HG02759 (cell line): ENCODE measurements around the gene KRT78.
"Not testable (repeated sequence)": the region's sequence is repeated elsewhere in the genome, so short reads cannot be mapped to it uniquely, and the experiment has no call there.

Experiments
- ATAC-seq: cut with Tn5 transposase; IDR thresholded peaks from one replicate; pipeline ENCODE4 v1.9.1; 2021; ENCODE audit warnings: mild to moderate bottlenecking, moderate library complexity; ENCODE audit not compliant: unreplicated experiment

The KRT78 gene, protein sequence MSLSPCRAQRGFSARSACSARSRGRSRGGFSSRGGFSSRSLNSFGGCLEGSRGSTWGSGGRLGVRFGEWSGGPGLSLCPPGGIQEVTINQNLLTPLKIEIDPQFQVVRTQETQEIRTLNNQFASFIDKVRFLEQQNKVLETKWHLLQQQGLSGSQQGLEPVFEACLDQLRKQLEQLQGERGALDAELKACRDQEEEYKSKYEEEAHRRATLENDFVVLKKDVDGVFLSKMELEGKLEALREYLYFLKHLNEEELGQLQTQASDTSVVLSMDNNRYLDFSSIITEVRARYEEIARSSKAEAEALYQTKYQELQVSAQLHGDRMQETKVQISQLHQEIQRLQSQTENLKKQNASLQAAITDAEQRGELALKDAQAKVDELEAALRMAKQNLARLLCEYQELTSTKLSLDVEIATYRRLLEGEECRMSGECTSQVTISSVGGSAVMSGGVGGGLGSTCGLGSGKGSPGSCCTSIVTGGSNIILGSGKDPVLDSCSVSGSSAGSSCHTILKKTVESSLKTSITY

DNA sequence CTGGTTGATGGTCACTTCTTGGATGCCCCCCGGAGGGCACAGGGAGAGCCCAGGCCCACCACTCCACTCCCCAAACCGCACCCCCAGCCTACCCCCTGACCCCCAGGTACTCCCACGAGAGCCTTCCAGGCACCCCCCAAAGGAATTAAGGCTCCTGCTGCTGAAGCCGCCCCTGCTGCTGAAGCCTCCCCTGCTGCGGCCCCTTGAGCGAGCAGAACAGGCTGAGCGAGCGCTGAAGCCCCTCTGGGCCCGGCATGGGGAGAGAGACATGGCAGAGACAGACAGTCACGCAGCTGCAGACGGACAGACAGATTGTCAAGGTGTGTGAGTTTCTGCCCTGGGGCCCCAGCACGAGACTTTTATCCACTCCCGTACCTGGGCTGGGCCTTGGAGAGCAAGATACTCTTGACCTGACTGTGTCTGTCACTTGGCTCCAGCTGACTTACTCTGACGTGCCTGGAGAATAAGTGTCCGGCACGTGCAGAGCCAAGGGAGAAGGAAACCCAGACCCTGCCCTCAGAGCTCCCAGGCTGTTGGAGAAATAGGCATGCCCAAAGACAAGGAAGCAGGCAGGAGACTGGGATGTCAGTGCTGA, at the start of gene KRT78:
TSS of gene KRT78 (minus strand) at position 334 of the 595 bp plus-strand sequence. CDS start at position 270, 64 bp downstream.
- ATAC-seq: no peak

DNA sequence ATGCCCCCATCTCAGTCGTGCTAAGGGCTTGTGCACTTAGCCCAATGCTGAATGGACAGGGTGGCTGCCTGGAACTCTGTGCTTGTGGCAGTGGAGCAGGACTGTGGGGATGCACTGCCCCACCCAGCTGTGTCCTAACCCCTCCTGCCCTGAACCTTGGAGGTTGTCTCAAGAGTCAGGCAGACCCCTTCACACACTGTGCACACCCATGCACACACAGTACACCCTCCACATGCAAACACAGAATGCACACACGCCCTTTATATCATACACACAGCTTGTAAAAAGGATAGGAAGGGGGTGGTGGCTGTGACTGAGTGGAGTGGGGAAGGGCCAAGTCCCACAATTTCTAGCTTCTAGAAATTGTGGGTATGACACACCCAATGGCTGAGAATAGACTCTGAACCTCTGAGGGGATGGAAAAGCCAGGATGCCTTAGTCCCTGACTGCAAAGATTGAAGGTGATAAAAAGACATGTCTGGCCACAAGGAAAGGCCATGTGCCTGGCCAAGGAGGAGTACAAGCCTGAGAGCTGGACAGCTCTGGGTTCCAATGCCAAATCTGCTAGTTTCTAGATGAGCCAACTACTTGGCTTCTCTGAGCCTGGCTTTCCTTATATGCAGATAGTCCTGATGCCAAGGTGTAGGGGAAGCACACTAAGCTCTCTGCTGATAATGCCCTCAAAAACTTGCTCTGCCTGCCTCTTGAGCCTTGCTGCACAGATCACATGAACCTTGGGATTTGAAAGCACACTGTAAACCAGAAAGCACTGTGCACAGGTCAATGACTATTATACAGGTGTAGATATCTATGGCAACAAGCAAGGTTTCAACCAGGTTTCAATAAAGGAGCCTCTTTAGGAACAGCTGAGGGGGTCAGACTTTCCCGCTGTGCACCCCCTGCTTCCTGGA, 47.7 kb upstream of the KRT78 start:
- ATAC-seq: no peak

DNA sequence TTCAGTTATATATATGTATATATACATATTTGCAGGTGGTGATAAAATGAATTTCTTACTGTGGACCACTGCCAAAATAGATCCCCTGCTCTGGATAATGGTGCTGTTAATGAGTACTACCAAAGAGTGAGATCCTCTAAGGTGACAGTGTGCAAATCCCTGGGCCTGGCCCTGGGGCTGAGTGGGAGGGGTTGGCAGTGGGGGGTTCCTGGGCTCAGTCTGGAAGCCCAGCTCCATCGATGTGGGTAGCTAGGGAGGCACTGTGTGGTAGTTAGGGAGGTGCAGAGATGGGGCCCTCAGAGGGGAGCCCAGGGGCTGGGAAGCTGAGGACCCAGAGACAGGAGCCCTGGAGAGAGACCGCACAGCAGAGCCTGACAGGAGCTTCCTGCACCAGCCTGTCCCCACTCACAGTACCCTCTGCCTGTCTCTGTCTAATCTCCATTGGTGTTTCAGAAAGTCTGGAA, 47.0 kb upstream of the KRT78 start:
- ATAC-seq: no peak

DNA sequence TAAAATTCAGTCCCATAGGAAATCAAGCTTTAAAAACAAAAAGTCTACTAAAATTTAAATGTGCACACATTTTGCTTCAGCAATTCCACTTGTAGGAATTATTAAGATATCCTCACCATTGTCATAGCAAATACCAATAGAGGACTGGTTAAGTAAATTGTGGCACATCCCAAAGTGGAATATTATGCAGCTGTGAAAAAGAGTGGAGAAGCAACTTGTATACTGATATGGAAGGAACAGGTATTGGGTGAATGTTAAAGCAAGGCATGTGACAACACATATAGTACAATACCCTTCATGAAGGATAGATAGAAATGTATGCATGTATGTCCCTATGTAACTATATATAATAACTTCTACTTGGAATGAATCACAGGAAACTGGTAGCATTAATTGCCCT, 44.2 kb upstream of the KRT78 start:
- ATAC-seq: no peak

DNA sequence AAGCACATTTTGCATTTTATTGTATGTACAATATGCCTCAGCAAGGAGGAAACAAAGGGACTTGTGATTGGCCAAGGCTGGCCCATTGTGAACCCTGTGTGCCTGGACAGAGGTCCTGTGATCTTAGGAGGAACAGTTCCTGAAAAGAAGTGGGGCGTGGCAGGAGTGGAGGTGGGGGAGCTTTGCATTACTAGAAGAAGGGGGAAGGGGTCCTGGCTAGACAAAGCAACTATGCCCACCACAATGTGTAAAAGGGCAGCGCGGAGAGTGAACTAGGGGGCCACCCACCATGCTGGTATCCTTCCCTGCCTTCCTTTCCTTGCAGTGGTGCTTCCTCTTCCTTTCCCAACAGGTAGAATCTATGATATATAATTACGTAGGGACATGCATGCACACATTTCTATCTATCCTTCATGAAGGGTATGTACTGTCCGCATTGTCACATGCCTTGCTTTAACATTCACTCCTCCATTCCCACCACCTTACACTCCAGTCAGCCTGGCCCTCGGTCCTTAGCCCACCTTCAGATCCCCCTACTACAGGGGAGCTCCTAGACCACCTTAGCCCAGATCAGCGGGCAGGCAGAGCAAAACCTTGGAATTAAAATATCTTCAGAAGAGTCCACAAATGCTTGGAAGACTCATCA, 43.5 kb upstream of the KRT78 start:
- no peak for ATAC-seq

DNA sequence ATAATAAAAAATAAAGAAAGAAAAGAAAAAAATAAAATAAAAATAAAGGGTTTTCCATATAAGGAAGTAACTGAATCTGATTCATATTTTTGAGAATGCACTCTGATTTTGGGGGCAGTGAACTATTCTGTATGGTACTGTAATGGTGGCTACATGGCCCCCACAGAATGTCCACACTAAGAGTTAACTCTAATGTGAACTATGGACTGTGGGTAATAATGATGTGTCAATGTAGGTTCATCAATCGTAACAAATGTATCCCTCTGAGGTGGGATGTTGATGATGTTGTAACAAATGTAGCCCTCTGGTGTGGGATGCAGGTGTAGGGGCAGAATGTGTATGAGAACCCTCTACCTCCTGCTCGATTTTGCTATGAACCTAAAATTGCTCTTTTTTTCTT, 42.2 kb upstream of the KRT78 start:
- ATAC-seq: no peak

DNA sequence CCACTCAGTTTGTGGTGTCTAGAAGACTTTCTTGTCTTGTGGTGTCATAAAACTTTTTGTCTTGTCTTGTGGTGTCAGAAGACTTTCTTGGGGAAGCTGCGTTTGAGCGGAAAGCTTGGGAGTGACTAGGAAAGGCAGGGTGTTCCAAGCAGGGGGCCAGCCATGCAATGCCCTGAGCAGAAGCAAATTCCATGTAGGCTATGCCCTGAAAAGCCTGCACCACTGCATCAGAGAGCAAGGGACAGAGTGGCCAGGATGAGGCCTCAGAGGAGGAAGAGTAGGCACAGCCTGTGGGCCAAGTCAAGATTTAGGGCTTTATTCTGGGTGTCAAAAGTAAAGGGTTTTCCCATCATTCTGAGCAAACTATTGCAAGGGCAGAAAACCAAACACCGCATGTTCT, 41.6 kb upstream of the KRT78 start:
- no peak for ATAC-seq

DNA sequence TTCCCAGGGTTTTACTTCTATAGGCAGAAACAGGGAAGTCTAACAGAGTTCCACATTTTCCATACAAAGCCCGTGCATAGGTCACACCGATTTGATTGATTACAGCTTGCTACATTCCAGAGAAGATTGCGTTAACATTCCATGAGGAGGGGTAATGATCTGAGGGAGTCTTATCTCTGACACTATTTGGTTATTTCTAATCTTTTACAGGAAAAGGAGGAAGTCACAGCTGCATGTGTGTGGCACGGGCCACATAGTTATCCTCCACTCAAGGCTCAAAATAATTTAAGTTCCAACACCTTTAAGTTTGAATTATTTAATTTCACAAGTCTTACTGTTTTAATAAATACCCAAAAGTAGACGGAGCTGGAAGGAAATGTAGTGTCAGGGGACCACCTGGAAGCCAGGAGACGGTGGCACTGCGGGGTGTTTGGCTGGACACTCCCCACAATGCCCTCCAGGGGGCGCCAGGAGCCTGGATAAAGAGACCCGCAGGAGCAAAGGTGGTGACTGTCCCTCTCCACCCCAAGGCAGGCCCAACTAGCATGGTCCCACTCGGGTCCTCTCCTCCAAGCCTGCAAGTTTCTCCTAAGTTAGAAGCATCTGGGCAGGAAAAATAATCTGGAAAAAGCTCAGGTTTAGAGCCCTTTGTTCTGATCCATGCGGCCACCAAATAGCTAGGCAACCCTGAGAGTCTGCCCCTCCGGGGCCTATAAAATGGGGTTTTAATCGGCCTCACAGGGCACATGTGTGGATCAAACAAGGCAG, 35.9 kb upstream of the KRT78 start:
- no peak for ATAC-seq

DNA sequence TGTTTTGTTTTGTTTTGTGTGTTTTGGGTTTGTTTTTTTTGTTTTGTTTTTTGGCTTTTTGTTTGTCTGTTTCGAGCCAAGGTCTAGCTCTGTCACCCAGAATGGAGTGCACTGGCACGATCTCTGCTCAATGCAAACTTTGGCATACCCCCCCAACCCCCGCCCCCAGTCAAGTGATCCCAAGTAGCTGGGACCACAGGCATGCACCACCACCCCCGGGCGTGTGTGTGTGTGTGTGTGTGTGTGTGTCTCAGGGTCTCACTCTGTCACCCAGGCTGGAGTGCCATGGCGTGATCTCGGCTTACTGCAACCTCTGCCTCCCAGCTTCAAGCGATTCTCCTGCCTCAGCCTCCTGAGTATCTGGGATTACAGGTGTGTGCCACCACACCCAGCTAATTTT, 31.7 kb upstream of the KRT78 start:
- ATAC-seq: not testable (repeated sequence)

DNA sequence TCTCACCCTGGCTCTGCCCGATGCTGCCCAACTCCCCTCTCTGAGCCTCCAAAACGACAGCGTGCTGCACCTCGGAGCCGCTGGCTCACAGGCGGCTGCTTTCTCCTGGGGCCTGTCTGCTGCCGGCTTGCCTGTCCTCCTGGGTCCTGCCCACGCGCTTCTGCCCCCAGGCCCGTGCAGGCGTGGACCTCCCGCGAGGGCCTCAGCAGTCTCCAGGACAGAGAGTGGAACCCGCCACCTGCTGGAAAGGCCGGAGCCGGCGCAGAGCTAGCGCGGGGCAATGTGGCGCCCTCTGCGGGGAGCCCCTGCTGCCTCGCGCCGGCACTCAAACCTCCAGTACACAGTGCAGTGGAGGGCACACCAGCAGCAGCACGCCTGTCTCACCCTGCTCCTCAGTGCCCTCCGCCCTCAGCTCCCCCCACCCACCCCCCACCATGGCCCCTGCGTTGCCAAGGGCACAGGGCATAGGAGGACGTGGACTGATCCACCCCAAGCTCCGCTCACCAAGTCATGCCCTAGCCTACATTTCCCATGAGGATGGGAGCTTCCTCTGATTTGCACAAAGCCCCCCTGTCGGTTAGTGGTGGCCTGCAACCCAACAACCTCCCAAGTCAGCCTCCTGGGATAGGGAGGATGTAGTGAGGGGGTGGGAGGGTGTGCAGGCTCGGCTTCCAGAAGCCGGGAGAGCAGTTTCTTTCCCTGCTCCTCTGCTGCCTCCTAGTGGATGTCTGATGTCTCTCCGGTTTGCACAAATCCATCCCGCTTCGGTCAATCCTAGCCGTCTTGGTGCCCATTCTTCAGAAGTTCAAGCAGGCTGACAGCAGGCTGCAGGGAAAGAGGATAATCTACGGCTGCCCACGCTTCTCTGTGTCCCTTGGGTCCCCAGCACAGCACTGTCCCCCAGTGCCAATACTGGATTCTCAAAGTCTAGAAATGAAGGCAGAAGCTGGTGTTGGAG, 30.9 kb upstream of the KRT78 start:
- peak; percentile 71 for ATAC-seq

DNA sequence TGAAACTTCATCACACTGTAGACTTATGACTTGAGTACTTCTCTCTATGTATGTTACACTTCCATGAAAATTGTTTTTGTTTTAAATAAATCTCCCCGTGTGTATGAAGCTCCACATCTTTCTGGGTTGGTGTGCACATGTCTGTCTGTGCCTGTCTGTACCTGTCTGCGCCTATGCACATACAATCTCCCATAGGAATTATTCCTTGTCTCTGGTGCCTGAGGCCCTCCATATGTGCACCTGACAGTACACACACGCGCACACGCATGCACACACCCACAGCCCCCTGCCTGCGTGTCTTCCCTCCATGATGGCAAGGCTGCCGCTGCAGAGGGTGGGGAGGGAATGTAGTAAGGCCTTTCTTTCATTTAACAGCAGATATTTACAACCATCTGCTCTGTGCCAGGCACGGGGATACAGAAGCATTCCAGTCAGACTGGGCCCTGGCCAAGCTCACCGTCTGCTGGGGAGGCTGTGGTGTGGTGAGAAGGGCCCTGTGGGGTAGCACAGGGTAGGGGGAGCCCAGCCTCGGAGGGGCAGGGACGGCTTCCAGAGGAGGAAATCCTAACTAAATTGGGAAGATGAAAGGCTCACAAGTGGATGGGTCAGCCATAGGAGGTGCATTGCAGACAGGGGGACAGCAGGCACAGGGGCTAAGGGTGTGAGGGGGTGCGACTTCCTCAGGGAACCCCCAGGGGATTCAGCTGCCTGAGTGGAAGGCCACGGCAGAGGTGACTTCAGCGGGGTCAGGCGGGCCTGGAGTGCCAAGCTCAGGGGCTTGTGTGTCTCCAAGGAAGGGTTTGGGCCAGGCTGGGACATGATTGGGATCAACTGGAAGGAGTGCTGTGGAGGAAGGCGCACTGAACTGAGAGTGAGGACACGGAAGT, 30.0 kb upstream of the KRT78 start:
- no peak for ATAC-seq

DNA sequence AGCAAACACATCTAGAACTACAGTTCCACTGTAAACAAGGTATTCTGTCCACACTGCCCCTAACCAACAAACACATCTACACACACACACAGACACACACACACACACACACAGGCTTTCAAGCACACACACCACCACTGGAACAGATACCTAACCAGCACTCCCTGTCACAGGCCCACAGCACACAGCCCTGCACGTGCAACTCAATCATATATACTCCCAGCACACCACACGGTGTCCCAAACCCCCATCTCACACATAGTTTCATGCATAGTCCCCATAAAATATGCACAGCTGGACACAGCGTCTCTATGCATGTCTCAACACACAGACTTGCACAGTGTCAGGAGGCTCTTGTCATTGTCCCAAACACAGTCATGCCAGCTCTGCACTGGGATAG, 28.4 kb upstream of the KRT78 start:
- ATAC-seq: no peak

DNA sequence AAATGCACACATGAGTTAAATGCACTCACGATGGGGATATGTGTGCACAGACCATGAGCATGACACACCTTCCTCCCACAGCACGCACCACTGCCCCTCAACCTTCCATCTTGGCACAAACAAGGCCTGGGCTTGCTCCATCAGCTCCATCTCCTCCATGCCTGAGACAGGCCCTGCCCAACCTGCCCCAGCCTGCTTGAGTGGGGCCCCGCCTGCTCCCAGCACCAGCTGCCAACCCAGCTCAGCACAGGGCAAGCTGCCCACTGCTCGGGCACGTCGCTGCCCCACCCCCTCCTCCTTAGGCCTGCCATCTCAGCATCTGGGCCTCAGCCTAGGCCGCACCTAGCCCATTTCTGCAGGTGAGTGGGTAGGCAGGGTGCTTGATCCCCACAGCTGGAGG, 27.6 kb upstream of the KRT78 start:
- ATAC-seq: no peak

DNA sequence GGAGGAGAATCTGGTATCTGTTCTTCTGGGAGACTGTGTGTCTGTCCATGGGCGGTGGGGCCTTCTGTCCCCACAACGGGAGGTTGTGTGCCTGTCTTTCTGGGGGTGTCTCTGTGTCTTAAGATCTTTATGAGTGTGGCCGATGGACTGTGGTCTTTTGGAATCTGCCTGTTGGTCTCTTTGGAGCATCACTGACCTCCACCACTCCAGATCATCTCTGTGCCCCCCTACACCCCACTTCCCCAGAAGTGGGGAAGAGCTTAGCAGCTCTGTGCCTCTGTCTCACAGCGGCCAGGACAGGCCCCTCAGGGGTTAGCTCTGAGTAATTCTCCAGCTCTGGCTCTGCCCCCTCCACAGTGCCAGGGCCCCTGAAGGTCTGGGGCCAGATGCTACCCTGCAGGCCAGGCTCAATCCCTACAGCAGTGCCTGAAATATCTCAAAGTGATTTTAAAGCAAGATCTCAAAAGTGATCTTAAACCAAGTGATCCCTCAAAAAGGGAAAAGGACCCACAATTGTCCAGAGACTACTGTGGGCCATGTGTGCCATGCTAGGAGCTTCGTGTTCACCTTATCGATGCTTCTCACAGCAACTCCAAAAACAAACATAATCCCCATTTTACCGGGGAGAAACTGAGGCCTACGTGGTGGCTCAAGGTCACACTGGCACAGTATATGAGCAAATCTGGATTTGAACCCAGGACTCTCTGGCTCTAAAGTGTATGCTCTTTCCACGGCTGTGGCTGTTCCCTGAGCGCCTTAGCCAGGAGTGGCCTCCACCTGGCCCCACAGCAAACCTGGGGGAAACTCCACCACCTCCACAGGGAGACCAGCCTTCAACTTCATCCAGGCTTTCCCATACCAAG, 26.0 kb upstream of the KRT78 start:
- no peak for ATAC-seq

DNA sequence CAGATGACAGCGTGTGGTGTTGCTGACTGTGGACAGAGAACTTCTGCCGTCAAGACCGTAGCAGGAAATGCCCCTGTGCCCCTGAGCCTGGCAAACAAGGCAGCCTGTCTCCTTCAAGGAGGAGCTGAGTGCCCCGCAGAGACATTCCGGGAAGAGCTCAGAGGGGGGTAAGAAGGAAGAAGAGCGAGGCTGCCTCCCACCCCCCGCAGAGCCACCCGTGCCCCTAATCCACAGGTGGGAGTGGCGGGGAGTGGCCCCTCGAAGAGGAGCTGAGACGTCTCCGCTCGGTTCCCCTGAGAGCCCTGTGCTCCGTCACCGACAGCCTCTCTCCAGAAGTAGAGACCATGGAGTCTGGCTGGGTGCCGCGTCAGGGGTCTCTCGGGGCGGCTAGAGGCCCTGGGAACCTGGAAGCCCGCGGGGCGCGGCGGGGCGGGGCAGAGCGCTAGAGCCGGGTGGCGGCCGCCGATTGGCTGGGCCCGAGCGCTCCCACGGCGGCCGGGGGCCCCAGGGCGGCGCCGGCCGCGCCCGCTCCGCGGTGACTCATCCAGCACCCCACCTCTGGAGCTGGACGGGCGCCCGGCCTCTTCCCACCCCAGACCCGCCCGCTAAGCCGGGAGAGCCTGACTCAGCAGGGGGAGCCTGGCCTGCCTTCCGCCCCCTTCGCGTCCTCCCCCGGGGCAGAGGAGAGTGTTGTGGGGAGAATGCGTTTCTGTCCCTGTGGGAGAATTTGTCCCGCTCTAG, 25.2 kb upstream of the KRT78 start:
- peak; percentile 57 for ATAC-seq

DNA sequence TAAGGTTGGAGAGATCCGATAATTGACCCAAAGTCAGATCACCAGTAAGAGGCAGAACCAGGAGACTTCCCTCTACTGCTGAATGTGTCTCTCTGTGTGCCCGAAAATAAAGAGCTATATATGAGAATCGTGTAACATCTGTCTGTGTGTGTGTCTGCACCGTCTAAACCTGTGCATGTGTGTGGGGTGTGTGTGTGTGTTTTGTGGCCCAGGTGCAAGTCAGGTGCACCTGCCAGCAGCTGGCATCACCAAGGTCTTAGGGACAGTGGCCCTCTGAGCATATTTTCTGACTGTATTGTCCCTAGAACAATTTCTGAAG, 24.7 kb upstream of the KRT78 start:
- no peak for ATAC-seq
